WTC11 (cell line): ENCODE data around the gene LSM11. TPM values are rescaled to one million over a fixed set of nuclear protein-coding genes. Genes with fewer than 3 reads are reported as not detected.

ENCODE experiments used
- ATAC-seq: fragments of 200-7000 bp; cut with Tn5 transposase; 2 replicates; pipeline ENCODE4 v1.10.0; 2021; ENCODE audit warnings: mild to moderate bottlenecking, moderate library complexity
- CTCF ChIA-PET: fragments of 300-600 bp; sonication (Branson Sonifier 250); formaldehyde crosslinking; loops from one replicate; lab custom pipeline; 2021; ENCODE audit warnings: antibody characterized with exemption; lab: Charles Lee
- POLR2A ChIA-PET: fragments of 350-600 bp; sonication (Branson Sonifier 250); formaldehyde crosslinking; loops from one replicate; lab custom pipeline; 2021; ENCODE audit warnings: antibody characterized with exemption; lab: Charles Lee
- DNase-seq: peaks from one replicate; pipeline ENCODE4 v3.0.0; 2021; ENCODE audit warnings: low spot score
- H3K27ac Mint-ChIP-seq: 2 replicates; pipeline ENCODE4 v1.8.0; 2021; ENCODE audit warnings: mixed read lengths
- H3K27me3 Mint-ChIP-seq: 2 replicates; pipeline ENCODE4 v1.8.0; 2021; ENCODE audit warnings: low read depth, mild to moderate bottlenecking, moderate library complexity, mixed read lengths
- H3K36me3 Mint-ChIP-seq: 2 replicates; pipeline ENCODE4 v1.8.0; 2021; ENCODE audit warnings: mixed read lengths
- H3K4me1 Mint-ChIP-seq: 2 replicates; pipeline ENCODE4 v1.8.0; 2022; ENCODE audit warnings: mixed read lengths
- H3K4me3 Mint-ChIP-seq: 2 replicates; pipeline ENCODE4 v1.8.0; 2021; ENCODE audit warnings: mild to moderate bottlenecking, moderate library complexity, mixed read lengths
- H3K9me3 Mint-ChIP-seq: 2 replicates; pipeline ENCODE4 v1.8.0; 2021; ENCODE audit warnings: mixed read lengths
- CREM ChIP-seq: sonication (generic); formaldehyde crosslinking; IDR thresholded peaks from 2 replicates; pipeline ENCODE4 v1.8.1; 2022; ENCODE audit warnings: mild to moderate bottlenecking, missing genetic modification reagents, moderate library complexity
- EMX1 ChIP-seq: fragments of 250-450 bp; sonication (Bioruptor Pico); IDR thresholded peaks from 2 replicates; pipeline ENCODE4 v1.8.0; 2021; ENCODE audit warnings: mild to moderate bottlenecking
- ESRRA ChIP-seq: sonication (generic); formaldehyde crosslinking; IDR thresholded peaks from 2 replicates; pipeline ENCODE4 v1.8.1; 2022; ENCODE audit warnings: mild to moderate bottlenecking, missing genetic modification reagents, borderline replicate concordance
- IRF1 ChIP-seq: sonication (generic); formaldehyde crosslinking; IDR thresholded peaks from 2 replicates; pipeline ENCODE4 v1.8.0; 2023; ENCODE audit warnings: missing genetic modification reagents
- JUN ChIP-seq: sonication (generic); formaldehyde crosslinking; IDR thresholded peaks from 2 replicates; pipeline ENCODE4 v1.8.0; 2023; ENCODE audit warnings: mild to moderate bottlenecking, missing genetic modification reagents
- KAT7 ChIP-seq: sonication (generic); formaldehyde crosslinking; IDR thresholded peaks from 2 replicates; pipeline ENCODE4 v1.8.1; 2023; ENCODE audit warnings: missing genetic modification reagents, mild to moderate bottlenecking, borderline replicate concordance
- NFATC4 ChIP-seq: fragments of 250-450 bp; sonication (Bioruptor Pico); IDR thresholded peaks from 2 replicates; pipeline ENCODE4 v1.9.0; 2021; ENCODE audit warnings: mild to moderate bottlenecking
- NR1H2 ChIP-seq: sonication (generic); formaldehyde crosslinking; IDR thresholded peaks from 2 replicates; pipeline ENCODE4 v1.9.0; 2021; ENCODE audit warnings: mild to moderate bottlenecking, moderate library complexity, missing genetic modification reagents
- PRRX2 ChIP-seq: fragments of 250-450 bp; sonication (Bioruptor Pico); IDR thresholded peaks from 2 replicates; pipeline ENCODE4 v1.8.0; 2021; ENCODE audit warnings: mild to moderate bottlenecking
- RELA ChIP-seq: sonication (generic); formaldehyde crosslinking; IDR thresholded peaks from 2 replicates; pipeline ENCODE4 v1.8.1; 2022; ENCODE audit warnings: missing genetic modification reagents, mild to moderate bottlenecking, borderline replicate concordance
- RORB ChIP-seq: fragments of 250-450 bp; sonication (Bioruptor Pico); IDR thresholded peaks from 2 replicates; pipeline ENCODE4 v1.9.0; 2021; ENCODE audit warnings: mild to moderate bottlenecking
- SP1 ChIP-seq: sonication (generic); formaldehyde crosslinking; conservative IDR thresholded peaks from 2 replicates; pipeline ENCODE4 v1.8.1; 2022; ENCODE audit warnings: missing genetic modification reagents
- USF2 ChIP-seq: sonication (generic); formaldehyde crosslinking; IDR thresholded peaks from 2 replicates; pipeline ENCODE4 v1.8.1; 2023; ENCODE audit warnings: mild to moderate bottlenecking, missing genetic modification reagents, moderate library complexity
- ZNF138 ChIP-seq: sonication (generic); formaldehyde crosslinking; conservative IDR thresholded peaks from 2 replicates; pipeline ENCODE4 v1.8.1; 2022; ENCODE audit warnings: mild to moderate bottlenecking, moderate library complexity, missing genetic modification reagents
- ZNF219 ChIP-seq: sonication (generic); formaldehyde crosslinking; IDR thresholded peaks from 2 replicates; pipeline ENCODE4 v1.8.0; 2023; ENCODE audit warnings: missing genetic modification reagents, mild to moderate bottlenecking, borderline replicate concordance
- ZNF671 ChIP-seq: fragments of 250-450 bp; sonication (Bioruptor Pico); IDR thresholded peaks from 2 replicates; pipeline ENCODE4 v1.8.0; 2021; ENCODE audit warnings: mild to moderate bottlenecking
- total RNA-seq: library from RNA; stranded (reverse); gene quantifications from 3 replicates; pipeline ENCODE4 v1.2.3, GENCODE V29; 2021
- TF ChIP-seq, protein P1 (sequence below): sonication (generic); formaldehyde crosslinking; IDR thresholded peaks from 2 replicates; pipeline ENCODE4 v1.8.1; 2023; ENCODE audit warnings: mild to moderate bottlenecking, missing genetic modification reagents, moderate library complexity
- TF ChIP-seq, protein P2 (sequence below): sonication (generic); formaldehyde crosslinking; IDR thresholded peaks from 2 replicates; pipeline ENCODE4 v1.8.1; 2023; ENCODE audit warnings: mild to moderate bottlenecking, missing genetic modification reagents, borderline replicate concordance
- TF ChIP-seq, protein P3 (sequence below): fragments of 250-450 bp; sonication (Bioruptor Pico); IDR thresholded peaks from 2 replicates; pipeline ENCODE4 v1.9.0; 2021; ENCODE audit warnings: moderate library complexity, mild to moderate bottlenecking, inconsistent platforms, borderline replicate concordance
- TF ChIP-seq, protein P4 (sequence below): sonication (generic); formaldehyde crosslinking; IDR thresholded peaks from 2 replicates; pipeline ENCODE4 v1.8.1; 2023; ENCODE audit warnings: mild to moderate bottlenecking, moderate library complexity, missing genetic modification reagents

The LSM11 gene
- total RNA-seq, 1 experiment from 2014 or later: 5.2 TPM

- Mint-ChIP-seq H3K9me3 (no peaks in the 10 kb centered on the region), H3K4me1 (peaks cover 12% of the 10 kb centered on the region), H3K27ac (no peak overlapping the region), H3K4me3 (no peak overlapping the region), H3K36me3 (0 out of 2 replicates have a peak, but pooled peaks cover 3% of the 10 kb centered on the region), H3K27me3 (peaks cover 16% of the 10 kb centered on the region)
- no peak for DNase-seq
- POLR2A ChIA-PET: no interaction called here
- TF ChIP-seq RELA (CRISPR knock-in tag) (no peak), CREM (no peak), ZNF671 (CRISPR knock-in tag) (no peak), SP1 (CRISPR knock-in tag) (no peak), USF2 (CRISPR knock-in tag) (no peak)
- TF ChIP-seq, protein P1, sequence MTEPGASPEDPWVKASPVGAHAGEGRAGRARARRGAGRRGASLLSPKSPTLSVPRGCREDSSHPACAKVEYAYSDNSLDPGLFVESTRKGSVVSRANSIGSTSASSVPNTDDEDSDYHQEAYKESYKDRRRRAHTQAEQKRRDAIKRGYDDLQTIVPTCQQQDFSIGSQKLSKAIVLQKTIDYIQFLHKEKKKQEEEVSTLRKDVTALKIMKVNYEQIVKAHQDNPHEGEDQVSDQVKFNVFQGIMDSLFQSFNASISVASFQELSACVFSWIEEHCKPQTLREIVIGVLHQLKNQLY (CRISPR knock-in tag): no peak
- CTCF ChIA-PET: interaction anchor here (1.0 kb wide), 1 partner anchor 14 kb away, joined by 3 read pairs; no protein-coding TSS in a partner anchor
- ATAC-seq: no peak
These were observed 4.5 kb downstream of the LSM11 start for GRCh38 chr5:157747766-157748700.

DNA sequence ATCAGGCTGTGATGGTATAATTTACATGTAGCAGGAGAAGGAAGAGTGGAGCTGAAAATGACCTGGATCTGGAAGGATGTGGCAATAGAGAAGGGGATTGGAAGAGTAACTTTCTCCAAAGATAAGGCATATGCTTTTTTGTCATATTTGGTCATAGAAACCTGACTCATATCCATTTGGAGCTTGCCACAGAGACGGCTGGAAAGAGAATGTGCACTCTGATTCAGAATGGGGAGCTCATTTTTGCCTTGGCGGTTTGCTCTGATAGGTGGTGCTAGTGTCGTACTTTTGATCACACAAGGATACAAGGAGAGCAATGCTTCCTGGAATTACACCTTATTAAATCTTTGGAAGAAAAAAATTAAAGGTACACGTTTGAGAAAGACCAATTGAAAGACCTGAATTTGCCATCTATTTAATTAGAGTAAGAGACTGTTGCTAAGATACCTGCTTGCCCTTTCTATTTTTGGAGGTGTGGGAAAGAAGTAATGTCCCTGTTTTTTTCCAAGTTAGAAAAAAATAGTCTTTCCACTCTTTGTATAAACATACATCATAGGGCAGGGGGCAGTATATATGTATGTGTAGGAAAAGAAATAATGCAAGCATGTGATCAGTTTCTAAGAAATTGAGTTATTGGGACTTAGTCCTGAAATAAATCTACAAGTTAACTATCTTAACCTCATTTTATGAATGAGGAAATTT, 5.4 kb downstream of the LSM11 start:
- DNase-seq (no peak), ATAC-seq (no peak)
- Mint-ChIP-seq H3K9me3 (no peaks in the 10 kb centered on the region), H3K4me3 (no peak overlapping the region), H3K27ac (no peak overlapping the region), H3K36me3 (0 out of 2 replicates have a peak, but pooled peaks cover 4% of the 10 kb centered on the region), H3K27me3 (peaks cover 16% of the 10 kb centered on the region), H3K4me1 (peaks cover 12% of the 10 kb centered on the region)
- CTCF ChIA-PET: interaction anchor here (0.5 to 1.0 kb wide), 2 partner anchors 13 to 425 kb away, joined by 3 to 5 read pairs; no protein-coding TSS in a partner anchor
- no peak for TF ChIP-seq ZNF138 (CRISPR knock-in tag)
- no peak for TF ChIP-seq JUN (CRISPR knock-in tag)
- POLR2A ChIA-PET: no interaction called here

DNA sequence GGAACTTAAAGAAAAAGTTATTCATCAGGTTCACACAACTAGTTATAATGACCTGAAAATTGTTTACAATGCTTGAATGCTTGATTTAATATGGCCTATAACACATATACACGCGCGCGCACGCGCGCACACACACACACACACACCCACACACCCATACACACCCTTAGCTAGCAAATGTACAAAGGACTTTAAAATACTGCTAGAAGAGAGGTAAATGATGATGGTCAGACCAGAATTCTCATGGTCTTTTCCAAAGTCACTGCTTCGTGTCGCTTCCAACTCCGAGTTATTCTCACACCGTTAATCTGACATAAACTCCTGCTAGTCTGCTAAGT, 5.9 kb downstream of the LSM11 start:
- ATAC-seq (no peak), DNase-seq (no peak)
- peaks cover 13% of the 10 kb centered on the region for H3K27me3 Mint-ChIP-seq
- POLR2A ChIA-PET: no interaction called here
- CTCF ChIA-PET: interaction anchor here (0.5 to 1.0 kb wide), 2 partner anchors 13 to 425 kb away, joined by 3 to 5 read pairs; no protein-coding TSS in a partner anchor
- 0 out of 2 replicates have a peak, but pooled peaks cover 4% of the 10 kb centered on the region for H3K36me3 Mint-ChIP-seq
- peaks cover 9% of the 10 kb centered on the region for H3K4me1 Mint-ChIP-seq
- no peak overlapping the region for H3K27ac Mint-ChIP-seq
- no peaks in the 10 kb centered on the region for H3K9me3 Mint-ChIP-seq
- no peak overlapping the region for H3K4me3 Mint-ChIP-seq
- TF ChIP-seq RORB (CRISPR knock-in tag) (no peak), IRF1 (CRISPR knock-in tag) (no peak), KAT7 (no peak), EMX1 (CRISPR knock-in tag) (no peak), JUN (CRISPR knock-in tag) (no peak), ZNF219 (no peak), NFATC4 (CRISPR knock-in tag) (no peak), ESRRA (CRISPR knock-in tag) (no peak), PRRX2 (CRISPR knock-in tag) (no peak), NR1H2 (no peak)
- TF ChIP-seq, protein P2, sequence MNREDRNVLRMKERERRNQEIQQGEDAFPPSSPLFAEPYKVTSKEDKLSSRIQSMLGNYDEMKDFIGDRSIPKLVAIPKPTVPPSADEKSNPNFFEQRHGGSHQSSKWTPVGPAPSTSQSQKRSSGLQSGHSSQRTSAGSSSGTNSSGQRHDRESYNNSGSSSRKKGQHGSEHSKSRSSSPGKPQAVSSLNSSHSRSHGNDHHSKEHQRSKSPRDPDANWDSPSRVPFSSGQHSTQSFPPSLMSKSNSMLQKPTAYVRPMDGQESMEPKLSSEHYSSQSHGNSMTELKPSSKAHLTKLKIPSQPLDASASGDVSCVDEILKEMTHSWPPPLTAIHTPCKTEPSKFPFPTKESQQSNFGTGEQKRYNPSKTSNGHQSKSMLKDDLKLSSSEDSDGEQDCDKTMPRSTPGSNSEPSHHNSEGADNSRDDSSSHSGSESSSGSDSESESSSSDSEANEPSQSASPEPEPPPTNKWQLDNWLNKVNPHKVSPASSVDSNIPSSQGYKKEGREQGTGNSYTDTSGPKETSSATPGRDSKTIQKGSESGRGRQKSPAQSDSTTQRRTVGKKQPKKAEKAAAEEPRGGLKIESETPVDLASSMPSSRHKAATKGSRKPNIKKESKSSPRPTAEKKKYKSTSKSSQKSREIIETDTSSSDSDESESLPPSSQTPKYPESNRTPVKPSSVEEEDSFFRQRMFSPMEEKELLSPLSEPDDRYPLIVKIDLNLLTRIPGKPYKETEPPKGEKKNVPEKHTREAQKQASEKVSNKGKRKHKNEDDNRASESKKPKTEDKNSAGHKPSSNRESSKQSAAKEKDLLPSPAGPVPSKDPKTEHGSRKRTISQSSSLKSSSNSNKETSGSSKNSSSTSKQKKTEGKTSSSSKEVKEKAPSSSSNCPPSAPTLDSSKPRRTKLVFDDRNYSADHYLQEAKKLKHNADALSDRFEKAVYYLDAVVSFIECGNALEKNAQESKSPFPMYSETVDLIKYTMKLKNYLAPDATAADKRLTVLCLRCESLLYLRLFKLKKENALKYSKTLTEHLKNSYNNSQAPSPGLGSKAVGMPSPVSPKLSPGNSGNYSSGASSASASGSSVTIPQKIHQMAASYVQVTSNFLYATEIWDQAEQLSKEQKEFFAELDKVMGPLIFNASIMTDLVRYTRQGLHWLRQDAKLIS (CRISPR knock-in tag): no peak
- TF ChIP-seq, protein P3, sequence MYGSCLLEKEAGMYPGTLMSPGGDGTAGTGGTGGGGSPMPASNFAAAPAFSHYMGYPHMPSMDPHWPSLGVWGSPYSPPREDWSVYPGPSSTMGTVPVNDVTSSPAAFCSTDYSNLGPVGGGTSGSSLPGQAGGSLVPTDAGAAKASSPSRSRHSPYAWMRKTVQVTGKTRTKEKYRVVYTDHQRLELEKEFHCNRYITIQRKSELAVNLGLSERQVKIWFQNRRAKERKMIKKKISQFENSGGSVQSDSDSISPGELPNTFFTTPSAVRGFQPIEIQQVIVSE (CRISPR knock-in tag): no peak
- TF ChIP-seq, protein P4, sequence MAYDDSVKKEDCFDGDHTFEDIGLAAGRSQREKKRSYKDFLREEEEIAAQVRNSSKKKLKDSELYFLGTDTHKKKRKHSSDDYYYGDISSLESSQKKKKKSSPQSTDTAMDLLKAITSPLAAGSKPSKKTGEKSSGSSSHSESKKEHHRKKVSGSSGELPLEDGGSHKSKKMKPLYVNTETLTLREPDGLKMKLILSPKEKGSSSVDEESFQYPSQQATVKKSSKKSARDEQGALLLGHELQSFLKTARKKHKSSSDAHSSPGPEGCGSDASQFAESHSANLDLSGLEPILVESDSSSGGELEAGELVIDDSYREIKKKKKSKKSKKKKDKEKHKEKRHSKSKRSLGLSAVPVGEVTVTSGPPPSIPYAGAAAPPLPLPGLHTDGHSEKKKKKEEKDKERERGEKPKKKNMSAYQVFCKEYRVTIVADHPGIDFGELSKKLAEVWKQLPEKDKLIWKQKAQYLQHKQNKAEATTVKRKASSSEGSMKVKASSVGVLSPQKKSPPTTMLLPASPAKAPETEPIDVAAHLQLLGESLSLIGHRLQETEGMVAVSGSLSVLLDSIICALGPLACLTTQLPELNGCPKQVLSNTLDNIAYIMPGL (CRISPR knock-in tag): no peak
